Caco-2 (cell line): ENCODE measurements around the gene ADGRG3. TPM values are rescaled to one million over a fixed set of nuclear protein-coding genes. Genes with fewer than 3 reads are reported as not detected.

Experiments used
- BruUV-seq: library from RNA; stranded (reverse); fragments of 400-500 nt; replicated peaks from 2 replicates; lab custom pipeline; 2021; lab: Mats Ljungman, UMichigan
- CTCF ChIA-PET: fragments of 300-600 bp; sonication (Branson Sonifier 250); formaldehyde crosslinking; loops from one replicate; lab custom pipeline; 2022; ENCODE audit warnings: antibody characterized with exemption; lab: Charles Lee
- POLR2A ChIA-PET: fragments of 300-600 bp; sonication (Branson Sonifier 250); formaldehyde crosslinking; loops from one replicate; lab custom pipeline; 2022; ENCODE audit warnings: antibody characterized with exemption; lab: Charles Lee
- DNase-seq, 2 experiments: peaks; one replicate each; pipeline versions ENCODE4 v3.0.0 to v3.0.0-alpha.2; 2020 to 2022
- H3K27me3 ChIP-seq: replicated peaks from 2 replicates; pipeline ENCODE4 v1.6.0; 2011; ENCODE audit warnings: low read length; ENCODE audit not compliant: control insufficient read depth, insufficient read depth
- H3K36me3 ChIP-seq: 2 replicates; pipeline ENCODE4 v1.5.1; 2011; ENCODE audit warnings: low read length; ENCODE audit not compliant: control insufficient read depth, insufficient read depth
- H3K4me1 ChIP-seq: fragments of 250-450 bp; sonication (Bioruptor Pico); 2 replicates; pipeline ENCODE4 v1.5.1; 2020; ENCODE audit warnings: mild to moderate bottlenecking
- H3K4me3 ChIP-seq: 2 replicates; pipeline ENCODE4 v1.5.1; 2011; ENCODE audit warnings: low read depth, mild to moderate bottlenecking, control low read depth, low read length
- H3K9me3 ChIP-seq: fragments of 250-450 bp; sonication (Bioruptor Pico); 2 replicates; pipeline ENCODE4 v1.5.1; 2020; ENCODE audit warnings: mild to moderate bottlenecking, moderate library complexity
- H3K27ac Mint-ChIP-seq: one replicate; pipeline ENCODE4 v1.8.0; 2022; ENCODE audit warnings: mixed read lengths; ENCODE audit not compliant: unreplicated experiment
- H3K27me3 Mint-ChIP-seq: one replicate; pipeline ENCODE4 v1.8.0; 2022; ENCODE audit warnings: mixed read lengths; ENCODE audit not compliant: insufficient read depth, unreplicated experiment
- H3K36me3 Mint-ChIP-seq: one replicate; pipeline ENCODE4 v1.8.0; 2022; ENCODE audit warnings: mild to moderate bottlenecking, mixed read lengths; ENCODE audit not compliant: insufficient read depth, unreplicated experiment
- H3K4me1 Mint-ChIP-seq: one replicate; pipeline ENCODE4 v1.8.0; 2022; ENCODE audit warnings: low read depth, mixed read lengths; ENCODE audit not compliant: unreplicated experiment
- H3K4me3 Mint-ChIP-seq: one replicate; pipeline ENCODE4 v1.8.0; 2022; ENCODE audit warnings: mild to moderate bottlenecking, moderate library complexity, mixed read lengths; ENCODE audit not compliant: unreplicated experiment
- H3K9me3 Mint-ChIP-seq: one replicate; pipeline ENCODE4 v1.8.0; 2022; ENCODE audit warnings: mixed read lengths; ENCODE audit not compliant: unreplicated experiment
- intact Hi-C: fragments of 100-400 bp; cut with micrococcal nuclease; formaldehyde crosslinking; loops from one replicate; pipeline ENCODE4 v1.10.0; 2022; ENCODE audit not compliant: unreplicated experiment
- total RNA-seq: library from RNA; stranded (reverse); gene quantifications from 2 replicates; pipeline ENCODE4 v1.2.3, GENCODE V29; 2022
- TF ChIP-seq, protein P1 (sequence below), 2 experiments: fragments of 200-600 bp in 1 of 2; IDR thresholded peaks; 1 replicate in 1 of 2; 2 replicates in 1 of 2; pipeline versions ENCODE4 v1.5.1 to v1.8.0; 2011 to 2022; ENCODE audit warnings: antibody characterized with exemption in 1 of 2, control low read depth in 1 of 2, inconsistent platforms in 1 of 2, low read depth in 1 of 2, low read length in 1 of 2, mild to moderate bottlenecking in 1 of 2, moderate library complexity in 1 of 2; ENCODE audit not compliant: insufficient read depth in 1 of 2, severe bottlenecking in 1 of 2, unreplicated experiment in 1 of 2

Gene ADGRG3
- total RNA-seq, 1 experiment from 2014 or later = 0.25 TPM

DNA sequence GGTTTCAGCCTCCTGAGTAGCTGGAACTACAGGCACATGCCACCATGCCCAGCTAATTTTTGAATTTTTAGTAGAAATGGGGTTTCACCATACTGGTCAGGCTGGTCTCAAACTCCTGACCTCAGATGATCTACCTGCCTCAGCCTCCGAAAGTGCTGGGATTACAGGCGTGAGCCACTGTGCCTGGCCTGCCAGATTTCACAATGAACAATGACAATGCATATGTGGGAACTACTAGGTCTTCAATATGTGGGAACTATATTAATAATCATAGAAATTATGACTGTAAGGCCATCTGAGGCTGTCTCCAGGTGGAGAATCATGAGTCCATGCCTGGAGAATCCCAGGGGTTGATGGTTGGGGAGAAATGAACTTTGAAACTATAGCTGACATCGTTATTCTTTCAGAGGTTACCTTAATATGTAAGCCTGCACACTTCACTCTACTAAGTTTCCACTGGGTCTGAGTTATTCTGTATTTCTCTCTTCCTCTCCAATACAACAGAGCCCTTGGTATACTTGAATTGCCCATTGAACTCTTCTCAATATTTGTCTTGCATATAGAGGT, 19.3 kb downstream of the ADGRG3 start:
- Mint-ChIP-seq H3K9me3 (no peaks in the 10 kb centered on the region), H3K27ac (no peak overlapping the region), H3K36me3 (no peaks in the 10 kb centered on the region), H3K27me3 (no peaks in the 10 kb centered on the region), H3K4me3 (no peak overlapping the region), H3K4me1 (peaks cover 12% of the 10 kb centered on the region)
- no peak for DNase-seq
- no TSS peak for BruUV-seq
- Histone ChIP-seq H3K4me3 (no peak overlapping the region), H3K27me3 (no peaks in the 10 kb centered on the region), H3K4me1 (no peaks in the 10 kb centered on the region; the same call in 1 of the 2 replicates), H3K9me3 (no peaks in the 10 kb centered on the region; the same call in 1 of the 2 replicates), H3K36me3 (no peaks in the 10 kb centered on the region)
- ChIA-PET CTCF (no interaction called here), POLR2A (no interaction called here)
- intact Hi-C loops = no loop called here
- TF ChIP-seq, protein P1, sequence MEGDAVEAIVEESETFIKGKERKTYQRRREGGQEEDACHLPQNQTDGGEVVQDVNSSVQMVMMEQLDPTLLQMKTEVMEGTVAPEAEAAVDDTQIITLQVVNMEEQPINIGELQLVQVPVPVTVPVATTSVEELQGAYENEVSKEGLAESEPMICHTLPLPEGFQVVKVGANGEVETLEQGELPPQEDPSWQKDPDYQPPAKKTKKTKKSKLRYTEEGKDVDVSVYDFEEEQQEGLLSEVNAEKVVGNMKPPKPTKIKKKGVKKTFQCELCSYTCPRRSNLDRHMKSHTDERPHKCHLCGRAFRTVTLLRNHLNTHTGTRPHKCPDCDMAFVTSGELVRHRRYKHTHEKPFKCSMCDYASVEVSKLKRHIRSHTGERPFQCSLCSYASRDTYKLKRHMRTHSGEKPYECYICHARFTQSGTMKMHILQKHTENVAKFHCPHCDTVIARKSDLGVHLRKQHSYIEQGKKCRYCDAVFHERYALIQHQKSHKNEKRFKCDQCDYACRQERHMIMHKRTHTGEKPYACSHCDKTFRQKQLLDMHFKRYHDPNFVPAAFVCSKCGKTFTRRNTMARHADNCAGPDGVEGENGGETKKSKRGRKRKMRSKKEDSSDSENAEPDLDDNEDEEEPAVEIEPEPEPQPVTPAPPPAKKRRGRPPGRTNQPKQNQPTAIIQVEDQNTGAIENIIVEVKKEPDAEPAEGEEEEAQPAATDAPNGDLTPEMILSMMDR (IDR thresholded peaks at IDR 0.05; ENCODE audit: insufficient read depth in 1 of 2, low read depth in 1 of 2, low read length in 1 of 2, severe bottlenecking in 1 of 2, unreplicated experiment in 1 of 2) = no peak

DNA sequence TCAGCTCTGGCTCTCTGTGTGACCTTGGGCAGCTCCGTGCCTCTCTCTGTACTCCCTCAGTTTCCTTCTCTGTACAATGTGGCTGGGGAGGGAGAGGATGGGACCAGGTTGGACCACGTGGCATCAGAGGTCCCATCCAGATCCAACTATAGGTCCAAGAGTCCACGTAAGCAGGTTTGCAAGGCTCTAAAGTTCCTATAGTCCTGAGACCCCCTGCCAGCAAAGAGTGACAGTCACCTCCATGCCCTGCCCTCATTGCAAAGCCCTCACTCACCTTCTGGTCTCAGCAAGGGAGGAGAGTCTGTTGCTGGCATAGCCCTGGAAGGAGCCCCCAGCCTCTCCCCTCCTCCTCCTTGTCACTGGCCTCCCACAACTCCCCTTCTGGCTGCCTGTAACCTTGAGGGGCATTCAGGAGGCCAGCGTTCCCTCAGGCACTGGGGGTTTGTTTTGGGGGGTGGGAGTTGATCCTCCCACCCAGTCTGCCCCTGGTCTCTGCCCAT, 20.4 kb downstream of the ADGRG3 start:
- Histone ChIP-seq H3K4me1 (no peaks in the 10 kb centered on the region; the same call in 1 of the 2 replicates), H3K9me3 (no peaks in the 10 kb centered on the region; the same call in 1 of the 2 replicates), H3K4me3 (no peak overlapping the region), H3K36me3 (no peaks in the 10 kb centered on the region), H3K27me3 (no peaks in the 10 kb centered on the region)
- Mint-ChIP-seq H3K4me3 (no peak overlapping the region), H3K27ac (no peak overlapping the region), H3K36me3 (no peaks in the 10 kb centered on the region), H3K9me3 (no peaks in the 10 kb centered on the region), H3K4me1 (peaks cover 19% of the 10 kb centered on the region), H3K27me3 (no peaks in the 10 kb centered on the region)
- peak in 1 of 2 experiments; percentile 19 for DNase-seq
- TF ChIP-seq, protein P1 (IDR thresholded peaks at IDR 0.05; ENCODE audit: insufficient read depth in 1 of 2, low read depth in 1 of 2, low read length in 1 of 2, severe bottlenecking in 1 of 2, unreplicated experiment in 1 of 2) = no peak
- intact Hi-C loops = no loop called here
- no TSS peak for BruUV-seq
- CTCF ChIA-PET = no interaction called here
- POLR2A ChIA-PET = no interaction called here

- no TSS peak for BruUV-seq
- no peak overlapping the region for H3K4me3 Mint-ChIP-seq
- POLR2A ChIA-PET = no interaction called here
- Histone ChIP-seq H3K27me3 (no peaks in the 10 kb centered on the region), H3K4me1 (peaks cover 2% of the 10 kb centered on the region), H3K4me3 (no peak overlapping the region), H3K36me3 (no peaks in the 10 kb centered on the region), H3K9me3 (no peaks in the 10 kb centered on the region; the same call in 1 of the 2 replicates)
- CTCF ChIA-PET = interaction anchor here (0.6 kb wide), 1 partner anchor 98 kb away, joined by 3 read pairs; no protein-coding TSS in a partner anchor
- peaks cover 19% of the 10 kb centered on the region for H3K4me1 Mint-ChIP-seq
- TF ChIP-seq, protein P1 (IDR thresholded peaks at IDR 0.05; ENCODE audit: insufficient read depth in 1 of 2, low read depth in 1 of 2, low read length in 1 of 2, severe bottlenecking in 1 of 2, unreplicated experiment in 1 of 2) = no peak
- intact Hi-C loops = no loop called here
- no peaks in the 10 kb centered on the region for H3K9me3 Mint-ChIP-seq
- no peak overlapping the region for H3K27ac Mint-ChIP-seq
- peak in 1 of 2 experiments; percentile 22 for DNase-seq
- H3K36me3 Mint-ChIP-seq = no peaks in the 10 kb centered on the region
- no peaks in the 10 kb centered on the region for H3K27me3 Mint-ChIP-seq
These were observed 21.1 kb downstream of the ADGRG3 start for GRCh38 chr16:57688987-57689761.
